OCI-LY7 (cell line): Measurements from ENCODE around the gene ALG11. TPM values are rescaled to one million over a fixed set of nuclear protein-coding genes. Genes with fewer than 3 reads are reported as not detected.

Experiments
- BruUV-seq: library from RNA; stranded (reverse); fragments of 400-500 nt; replicated peaks from 2 replicates; lab custom pipeline; 2021; lab: Mats Ljungman, UMichigan
- CTCF ChIA-PET: fragments of 300-600 bp; sonication (Branson Sonifier 250); formaldehyde crosslinking; loops from one replicate; lab custom pipeline; 2022; ENCODE audit warnings: antibody characterized with exemption; ENCODE audit not compliant: unreplicated experiment; lab: Charles Lee
- POLR2A ChIA-PET: fragments of 300-600 bp; sonication (Branson Sonifier 250); formaldehyde crosslinking; loops from one replicate; lab custom pipeline; 2022; ENCODE audit warnings: antibody characterized with exemption; lab: Charles Lee
- DNase-seq: peaks from one replicate; pipeline ENCODE4 v3.0.0-alpha.2; 2015; ENCODE audit warnings: low spot score
- H2AFZ ChIP-seq: fragments of 200-600 bp; sonication (generic), shearing (Covaris generic); 2 replicates; pipeline ENCODE4 v1.6.1; 2014; ENCODE audit warnings: mild to moderate bottlenecking, antibody characterized with exemption, low read length, moderate library complexity
- H3K27ac ChIP-seq: fragments of 200-600 bp; sonication (generic); 2 replicates; pipeline ENCODE4 v1.5.1; 2014; ENCODE audit warnings: mixed run types, low read depth, mild to moderate bottlenecking, moderate library complexity, low read length, inconsistent platforms; ENCODE audit not compliant: poor library complexity, severe bottlenecking
- H3K36me3 ChIP-seq: fragments of 200-600 bp; sonication (generic); 2 replicates; pipeline ENCODE4 v1.6.1; 2014; ENCODE audit warnings: mild to moderate bottlenecking, antibody characterized with exemption, low read length, moderate library complexity, mixed read lengths; ENCODE audit not compliant: insufficient read depth
- H3K4me1 ChIP-seq: fragments of 200-600 bp; sonication (generic); 2 replicates; pipeline ENCODE4 v1.5.1; 2014; ENCODE audit warnings: mild to moderate bottlenecking, low read length; ENCODE audit not compliant: insufficient read depth, poor library complexity, severe bottlenecking
- H3K4me2 ChIP-seq: fragments of 200-600 bp; sonication (generic); 2 replicates; pipeline ENCODE4 v1.6.1; 2014; ENCODE audit warnings: mild to moderate bottlenecking, low read length
- H3K4me3 ChIP-seq: fragments of 200-600 bp; sonication (generic); 2 replicates; pipeline ENCODE4 v1.5.1; 2014; ENCODE audit warnings: mild to moderate bottlenecking, low read depth, low read length; ENCODE audit not compliant: poor library complexity, severe bottlenecking
- H3K79me2 ChIP-seq: fragments of 200-600 bp; sonication (generic); 2 replicates; pipeline ENCODE4 v1.6.1; 2016; ENCODE audit warnings: low read depth, mild to moderate bottlenecking, low read length, moderate library complexity, mixed read lengths; ENCODE audit not compliant: insufficient read depth
- H3K9me2 ChIP-seq: fragments of 200-600 bp; sonication (generic); 2 replicates; pipeline ENCODE4 v1.6.1; 2016; ENCODE audit warnings: mild to moderate bottlenecking, low read length, mixed read lengths; ENCODE audit not compliant: insufficient read depth
- H3K9me3 ChIP-seq: fragments of 200-600 bp; sonication (generic); 2 replicates; pipeline ENCODE4 v1.6.1; 2014; ENCODE audit warnings: mild to moderate bottlenecking, mixed run types, low read length, mixed read lengths
- H4K20me1 ChIP-seq: fragments of 200-600 bp; sonication (generic); 2 replicates; pipeline ENCODE4 v1.6.1; 2014; ENCODE audit warnings: mild to moderate bottlenecking, antibody characterized with exemption, low read length, moderate library complexity, mixed read lengths; ENCODE audit not compliant: insufficient read depth
- EZH2phosphoT487 ChIP-seq: fragments of 200-600 bp; sonication (generic); IDR thresholded peaks from 2 replicates; pipeline ENCODE4 v1.6.1; 2018; ENCODE audit warnings: low read depth, borderline replicate concordance, mild to moderate bottlenecking, mixed run types, antibody characterized with exemption, low read length, moderate library complexity, mixed read lengths
- intact Hi-C: fragments of 100-400 bp; cut with micrococcal nuclease; formaldehyde crosslinking; loops from one replicate; pipeline ENCODE4 v1.10.0; 2022; ENCODE audit not compliant: unreplicated experiment
- total RNA-seq, 2 experiments: library from RNA; depleted of rRNA in 1 of 2; stranded (reverse); fragments of >200 nt in 1 of 2; shearing (Covaris generic) in 1 of 2; gene quantifications; 2 replicates each; pipeline ENCODE4 v1.2.3, GENCODE V29; 2014 to 2022
- TF ChIP-seq, protein P1 (sequence below): fragments of 200-600 bp; sonication (generic); conservative IDR thresholded peaks from 2 replicates; pipeline ENCODE4 v1.5.1; 2014; ENCODE audit warnings: mild to moderate bottlenecking, antibody characterized with exemption, low read length, moderate library complexity, mixed read lengths

Gene ALG11
- total RNA-seq, 2 experiments from 2014 or later = 14.1 to 19.4 TPM

DNA sequence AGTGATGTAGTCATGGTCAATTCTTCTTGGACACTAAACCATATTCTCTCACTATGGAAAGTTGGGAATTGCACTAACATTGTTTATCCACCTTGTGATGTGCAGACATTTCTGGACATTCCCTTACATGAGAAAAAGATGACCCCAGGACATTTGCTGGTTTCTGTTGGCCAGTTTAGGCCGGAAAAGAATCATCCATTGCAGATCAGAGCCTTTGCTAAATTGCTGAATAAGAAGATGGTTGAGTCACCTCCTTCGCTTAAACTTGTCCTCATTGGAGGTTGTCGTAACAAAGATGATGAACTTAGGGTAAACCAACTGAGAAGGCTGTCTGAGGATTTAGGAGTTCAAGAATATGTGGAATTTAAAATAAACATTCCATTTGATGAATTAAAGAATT lies 12.3 kb downstream of the ALG11 start, which contains the start of gene UTP14C:
UTP14C (plus strand) TSS at position 211 of the 400 bp plus-strand sequence. CDS start 4,114 bp downstream, outside the sequence.
- Histone ChIP-seq H3K4me2 (no peak within 1 kb of the TSS), H3K4me3 (no peak within 1 kb of the TSS), H4K20me1 (no peaks in the 10 kb centered on the region), H2AFZ (no peak within 1 kb of the TSS), H3K9me2 (no peaks in the 10 kb centered on the region), H3K36me3 (peaks cover 90% of the 10 kb centered on the region), H3K27ac (no peak within 1 kb of the TSS), H3K79me2 (no peaks in the 10 kb centered on the region), H3K9me3 (no peaks in the 10 kb centered on the region), H3K4me1 (no peaks in the 10 kb centered on the region)
- no TSS peak for BruUV-seq
- DNase-seq = no peak
- intact Hi-C loops = no loop called here
- CTCF ChIA-PET = no interaction called here
- POLR2A ChIA-PET = no interaction called here
- TF ChIP-seq EZH2phosphoT487 = no peak
- TF ChIP-seq, protein P1, sequence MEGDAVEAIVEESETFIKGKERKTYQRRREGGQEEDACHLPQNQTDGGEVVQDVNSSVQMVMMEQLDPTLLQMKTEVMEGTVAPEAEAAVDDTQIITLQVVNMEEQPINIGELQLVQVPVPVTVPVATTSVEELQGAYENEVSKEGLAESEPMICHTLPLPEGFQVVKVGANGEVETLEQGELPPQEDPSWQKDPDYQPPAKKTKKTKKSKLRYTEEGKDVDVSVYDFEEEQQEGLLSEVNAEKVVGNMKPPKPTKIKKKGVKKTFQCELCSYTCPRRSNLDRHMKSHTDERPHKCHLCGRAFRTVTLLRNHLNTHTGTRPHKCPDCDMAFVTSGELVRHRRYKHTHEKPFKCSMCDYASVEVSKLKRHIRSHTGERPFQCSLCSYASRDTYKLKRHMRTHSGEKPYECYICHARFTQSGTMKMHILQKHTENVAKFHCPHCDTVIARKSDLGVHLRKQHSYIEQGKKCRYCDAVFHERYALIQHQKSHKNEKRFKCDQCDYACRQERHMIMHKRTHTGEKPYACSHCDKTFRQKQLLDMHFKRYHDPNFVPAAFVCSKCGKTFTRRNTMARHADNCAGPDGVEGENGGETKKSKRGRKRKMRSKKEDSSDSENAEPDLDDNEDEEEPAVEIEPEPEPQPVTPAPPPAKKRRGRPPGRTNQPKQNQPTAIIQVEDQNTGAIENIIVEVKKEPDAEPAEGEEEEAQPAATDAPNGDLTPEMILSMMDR = no peak

DNA sequence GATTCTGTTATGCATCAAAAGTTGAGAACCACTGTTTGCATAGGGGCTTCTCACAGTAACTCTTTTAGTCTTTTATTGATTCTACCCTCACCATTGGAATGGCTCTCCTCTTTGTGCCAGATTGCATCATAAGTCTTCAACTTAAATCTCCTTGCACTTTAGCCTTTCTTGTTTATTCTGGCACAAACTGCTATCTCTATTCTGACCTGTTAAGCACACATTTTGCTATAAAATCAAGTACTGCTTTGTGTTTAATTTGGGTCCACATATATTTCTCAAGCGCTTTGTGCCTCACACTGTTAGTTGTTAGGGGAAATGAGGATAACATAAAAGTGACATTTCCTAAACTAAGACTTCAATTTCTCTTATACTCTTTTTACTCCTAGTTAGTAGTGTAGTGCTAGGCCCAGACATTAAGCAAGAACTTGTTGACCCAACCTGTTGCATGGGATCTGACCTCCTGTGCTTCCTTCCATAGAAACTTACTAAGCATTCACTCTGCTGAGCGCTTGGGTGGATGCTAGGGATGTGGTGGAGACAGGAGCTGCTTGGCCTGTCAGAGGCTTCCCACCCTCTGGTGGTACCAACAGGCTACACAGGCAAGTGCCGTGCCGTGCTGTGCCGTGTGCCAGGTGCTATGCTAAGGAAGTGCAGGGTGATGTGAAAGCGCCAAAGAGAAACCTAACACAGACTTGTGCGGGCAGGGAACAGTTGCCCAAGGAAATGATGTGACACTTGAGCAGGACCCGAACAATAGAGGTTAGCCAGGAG lies 13.5 kb downstream of the ALG11 start:
- no peak overlapping the region for H2AFZ ChIP-seq
- H3K4me3 ChIP-seq = no peak overlapping the region
- H3K9me2 ChIP-seq = no peaks in the 10 kb centered on the region
- H3K79me2 ChIP-seq = no peaks in the 10 kb centered on the region
- H4K20me1 ChIP-seq = no peaks in the 10 kb centered on the region
- ChIA-PET POLR2A (interaction anchor here (0.7 kb wide), 1 partner anchor 13 kb away, joined by 3 read pairs; the partner anchor contains the start of gene ALG11), CTCF (no interaction called here)
- intact Hi-C loops = no loop called here
- no peak overlapping the region for H3K4me2 ChIP-seq
- H3K27ac ChIP-seq = no peak overlapping the region
- peaks cover 83% of the 10 kb centered on the region for H3K36me3 ChIP-seq
- H3K4me1 ChIP-seq = no peaks in the 10 kb centered on the region
- no peak for DNase-seq
- BruUV-seq = no TSS peak
- TF ChIP-seq, protein P1 = no peak
- TF ChIP-seq EZH2phosphoT487 = no peak
- H3K9me3 ChIP-seq = no peaks in the 10 kb centered on the region

DNA sequence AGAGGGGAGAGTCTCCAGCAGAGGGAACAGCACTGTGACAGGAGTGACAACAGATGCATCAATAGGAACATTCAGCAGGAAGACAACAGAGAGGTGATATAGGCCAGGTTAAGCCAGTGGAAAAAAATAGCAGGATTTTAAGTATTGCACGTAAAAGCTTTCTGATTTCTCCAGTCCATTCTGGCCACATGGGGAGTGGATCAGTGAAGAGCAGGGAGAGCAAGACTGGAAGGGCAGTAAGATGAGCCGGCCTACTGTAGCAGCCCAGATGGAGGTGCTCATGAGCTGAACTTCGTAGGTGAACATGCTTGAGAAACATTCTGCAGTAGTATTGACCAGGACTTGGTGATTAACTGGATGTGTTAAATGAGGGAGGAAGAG lies 14.0 kb downstream of the ALG11 start:
- intact Hi-C loops = no loop called here

More for the DNA sequence above, 14.0 kb downstream of the ALG11 start:
- DNase-seq = no peak
- no peak overlapping the region for H2AFZ ChIP-seq
- no peaks in the 10 kb centered on the region for H3K9me2 ChIP-seq
- H3K4me3 ChIP-seq = no peak overlapping the region
- no peaks in the 10 kb centered on the region for H3K79me2 ChIP-seq
- BruUV-seq = no TSS peak
- no peak overlapping the region for H3K27ac ChIP-seq
- POLR2A ChIA-PET = no interaction called here
- H3K4me1 ChIP-seq = no peaks in the 10 kb centered on the region
- peaks cover 85% of the 10 kb centered on the region for H3K36me3 ChIP-seq
- H4K20me1 ChIP-seq = no peaks in the 10 kb centered on the region
- TF ChIP-seq EZH2phosphoT487 = no peak
- TF ChIP-seq, protein P1 = 0 out of 2 replicates have a peak, but pooled peaks have one; percentile 25
- CTCF ChIA-PET = no interaction called here
- H3K4me2 ChIP-seq = no peak overlapping the region
- H3K9me3 ChIP-seq = no peaks in the 10 kb centered on the region
